GM12872 (cell line): ENCODE measurements around the gene F2RL3.

ENCODE experiments used
- CTCF ChIP-seq: IDR thresholded peaks from 3 replicates; pipeline ENCODE4 v1.5.1; 2011; ENCODE audit warnings: low read depth, mild to moderate bottlenecking, low read length, moderate library complexity; ENCODE audit not compliant: insufficient read depth

F2RL3 gene

DNA sequence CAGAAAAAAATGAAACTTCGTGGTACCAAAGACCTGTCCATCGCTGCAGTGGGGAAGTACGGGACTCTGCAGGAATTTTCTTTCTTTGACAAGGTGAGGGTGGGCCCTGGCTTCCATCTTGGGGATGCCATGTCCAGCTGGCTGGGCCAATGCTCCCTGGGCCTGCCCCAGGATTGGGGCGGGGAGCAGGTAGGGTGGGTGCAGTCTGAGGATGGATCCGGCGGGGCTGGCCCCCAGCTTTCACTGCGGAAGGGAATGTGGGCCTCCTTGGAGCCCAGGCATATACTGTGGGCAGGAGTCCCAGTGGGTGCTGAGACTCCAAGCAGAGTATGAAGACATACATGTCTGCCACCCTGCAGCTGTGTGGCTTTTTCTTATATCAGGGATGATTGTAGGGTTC is 35.7 kb upstream of the F2RL3 start:
- TF ChIP-seq CTCF = no peak

GRCh38 chr19:16856091-16856490 is 32.7 kb upstream of the F2RL3 start:
- no peak for TF ChIP-seq CTCF

- TF ChIP-seq CTCF = no peak
Observed at GRCh38 chr19:16859626-16860025, 29.2 kb upstream of the F2RL3 start.

DNA sequence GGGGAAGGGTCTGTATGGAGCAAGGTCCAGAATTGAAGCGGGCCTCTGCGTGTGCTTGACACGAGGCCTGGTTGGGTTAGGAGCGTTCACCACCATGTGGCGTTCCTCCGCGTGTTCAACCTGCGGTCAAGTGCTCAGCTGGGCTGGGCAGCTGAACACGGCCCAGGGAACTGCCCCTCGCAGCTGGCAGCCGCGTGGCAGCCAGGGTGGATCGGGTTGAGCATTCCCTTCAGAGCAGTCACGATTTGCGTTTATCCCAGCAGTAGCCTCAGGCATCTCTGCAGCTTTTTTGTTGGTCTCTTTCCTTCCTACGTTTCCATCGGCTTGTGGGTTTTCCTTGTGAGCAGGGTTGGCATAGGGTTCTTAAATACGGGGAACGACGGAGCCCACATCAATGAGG is 28.7 kb upstream of the F2RL3 start:
- TF ChIP-seq CTCF = no peak

- no peak for TF ChIP-seq CTCF
Observed at GRCh38 chr19:16861011-16861410, 27.8 kb upstream of the F2RL3 start.

GRCh38 chr19:16861834-16862233 is 27.0 kb upstream of the F2RL3 start:
- no peak for TF ChIP-seq CTCF

- no peak for TF ChIP-seq CTCF
Observed at GRCh38 chr19:16862826-16863415, 25.9 kb upstream of the F2RL3 start.

DNA sequence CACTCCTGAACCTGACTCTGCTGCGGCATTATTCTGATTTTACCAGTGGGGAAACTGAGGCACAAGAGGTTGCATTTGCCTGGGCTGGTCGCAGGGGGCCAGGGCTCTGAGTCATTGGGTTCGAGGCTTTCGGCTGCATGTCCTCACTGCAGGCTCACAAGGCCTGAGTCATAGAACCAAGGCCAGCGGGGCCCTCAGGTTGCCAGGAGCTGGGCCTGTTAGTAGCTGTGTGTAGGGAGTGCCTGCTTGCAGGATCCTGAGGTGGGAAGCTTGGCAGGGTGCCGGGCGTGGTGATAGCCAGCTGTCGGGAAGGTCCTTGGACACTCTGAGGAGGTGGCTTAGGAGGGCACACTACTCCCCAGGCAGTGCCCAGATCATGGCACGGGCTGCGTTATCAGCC is 21.6 kb upstream of the F2RL3 start:
- no peak for TF ChIP-seq CTCF
